K562 (cell line): ENCODE data around the gene PLEKHG5. TPM values are rescaled to one million over a fixed set of nuclear protein-coding genes. Genes with fewer than 3 reads are reported as not detected.

Source experiments
- ATF3 ChIP-seq, 2 experiments: fragments of 450-650 bp in 1 of 2; sonication (generic) in 1 of 2; formaldehyde crosslinking in 1 of 2; IDR thresholded peaks in 1 of 2; conservative IDR thresholded peaks in 1 of 2; 2 replicates each; pipeline versions ENCODE4 v1.6.1 to v1.8.1; 2016 to 2023; ENCODE audit warnings: mild to moderate bottlenecking in 2 of 2, moderate library complexity in 2 of 2, inconsistent platforms in 1 of 2, missing genetic modification reagents in 1 of 2
- CBFA2T3 ChIP-seq: fragments of 450-650 bp; IDR thresholded peaks from 2 replicates; pipeline ENCODE4 v1.6.1; 2017
- DPF2 ChIP-seq: fragments of 450-650 bp; IDR thresholded peaks from 2 replicates; pipeline ENCODE4 v1.6.1; 2016
- FOXJ3 ChIP-seq: sonication (generic); formaldehyde crosslinking; IDR thresholded peaks from 2 replicates; pipeline ENCODE4 v1.4.0; 2020; ENCODE audit warnings: mild to moderate bottlenecking, missing genetic modification reagents
- HDAC6 ChIP-seq: IDR thresholded peaks from 2 replicates; pipeline ENCODE4 v1.6.1; 2012; ENCODE audit warnings: low read depth, mild to moderate bottlenecking, control low read depth, inconsistent platforms, low read length, moderate library complexity
- HMG20B ChIP-seq: fragments of 250-450 bp; sonication (Bioruptor Pico); IDR thresholded peaks from 2 replicates; pipeline ENCODE4 v1.5.0; 2021; ENCODE audit warnings: mild to moderate bottlenecking
- JUND ChIP-seq, 2 experiments: IDR thresholded peaks; 2 replicates in 1 of 2; 3 replicates in 1 of 2; pipeline ENCODE4 v1.6.1; 2011; ENCODE audit warnings: borderline replicate concordance in 2 of 2, low read depth in 2 of 2, low read length in 2 of 2, improper control_type of control experiment in 1 of 2, missing biosample characterization in 1 of 2, missing genetic modification characterization in 1 of 2, missing genetic modification reagents in 1 of 2
- MAX ChIP-seq: sonication (generic); formaldehyde crosslinking; IDR thresholded peaks from 2 replicates; pipeline ENCODE4 v1.9.0; 2022; ENCODE audit warnings: mild to moderate bottlenecking, missing genetic modification reagents
- MIER1 ChIP-seq: fragments of 450-650 bp; IDR thresholded peaks from 2 replicates; pipeline ENCODE4 v1.6.1; 2016; ENCODE audit warnings: antibody characterized with exemption, mild to moderate bottlenecking, low read depth
- PBX2 ChIP-seq, 2 experiments: IDR thresholded peaks in 1 of 2; conservative IDR thresholded peaks in 1 of 2; 2 replicates each; pipeline ENCODE4 v1.6.1; 2016; ENCODE audit warnings: low read depth in 2 of 2, mild to moderate bottlenecking in 1 of 2, missing compliant biosample characterization in 1 of 2, missing genetic modification characterization in 1 of 2, moderate library complexity in 1 of 2
- POLR3A ChIP-seq: IDR thresholded peaks from 2 replicates; pipeline ENCODE4 v1.6.1; 2011; ENCODE audit warnings: borderline replicate concordance, mild to moderate bottlenecking, moderate library complexity; ENCODE audit not compliant: insufficient read length, insufficient read depth; ENCODE audit errors: extremely low read depth
- SMARCA4 ChIP-seq: fragments of 450-650 bp; IDR thresholded peaks from 2 replicates; pipeline ENCODE4 v1.6.1; 2016
- SUPT5H ChIP-seq: fragments of 450-650 bp; IDR thresholded peaks from 2 replicates; pipeline ENCODE4 v1.6.1; 2016
- THAP12 ChIP-seq: fragments of 250-450 bp; sonication (Bioruptor Pico); IDR thresholded peaks from 2 replicates; pipeline ENCODE4 v1.9.0; 2021; ENCODE audit warnings: mild to moderate bottlenecking, inconsistent platforms
- THRA ChIP-seq: fragments of 450-650 bp; IDR thresholded peaks from 2 replicates; pipeline ENCODE4 v1.6.1; 2017; ENCODE audit warnings: mild to moderate bottlenecking, moderate library complexity
- ZBTB33 ChIP-seq: sonication (generic); formaldehyde crosslinking; IDR thresholded peaks from 2 replicates; pipeline ENCODE4 v1.8.1; 2023; ENCODE audit warnings: mild to moderate bottlenecking, missing genetic modification reagents
- ZNF174 ChIP-seq: fragments of 250-450 bp; sonication (Bioruptor Pico); IDR thresholded peaks from 2 replicates; pipeline ENCODE4 v1.4.0; 2020; ENCODE audit warnings: mild to moderate bottlenecking
- polyA plus RNA-seq, 8 experiments: library from polyadenylated mRNA; depleted of rRNA in 4 of 8; stranded (reverse) in 5 of 8; unstranded in 3 of 8; fragments of >200 nt; fragmentation: Nextera tagmentation in 2 of 8; fragmentation: Illumina TruSeq in 1 of 8; extraction: Ambion mirVana in 2 of 8; extraction: Trizol in 1 of 8; gene quantifications; 2 replicates each; pipeline versions ENCODE4 v1.2.1 to v1.2.3, GENCODE V29; 2011 to 2014; ENCODE audit warnings: inconsistent platforms in 1 of 8, missing spikeins in 1 of 8
- total RNA-seq, 7 experiments: library from RNA; depleted of rRNA in 6 of 7; stranded (reverse); fragments of >200 nt in 6 of 7; fragmentation: Illumina TruSeq in 2 of 7; extraction: Trizol in 2 of 7; gene quantifications; 2 replicates each; pipeline versions ENCODE4 v1.2.1 to v1.2.3, GENCODE V29; 2011 to 2021; ENCODE audit warnings: low replicate concordance in 1 of 7

PLEKHG5 gene
- total and polyA plus RNA-seq, 9 of the 15 experiments (the other 6 are each of a cell fraction or from before 2014, with no cell fraction given): 0.04 to 0.29 (median 0.09) TPM; not detected in 3

- TF ChIP-seq MIER1: no peak
- TF ChIP-seq HDAC6: no peak
- no peak for TF ChIP-seq MAX (CRISPR knock-in tag)
- TF ChIP-seq THRA: no peak
- peak; percentile 85 for TF ChIP-seq SMARCA4
- no peak for TF ChIP-seq THAP12
- TF ChIP-seq ATF3 (IDR thresholded peaks at IDR 0.05): peak; percentile 29; the same call in 1 of the 2 replicates
- TF ChIP-seq ATF3 (CRISPR knock-in tag; conservative IDR thresholded peaks at IDR 0.05): no peak
- no peak for TF ChIP-seq SUPT5H
- peak; percentile 91 for TF ChIP-seq CBFA2T3
- TF ChIP-seq ZBTB33 (CRISPR knock-in tag): no peak
- TF ChIP-seq DPF2: peak; percentile 85
- TF ChIP-seq HMG20B (CRISPR knock-in tag): no peak
- TF ChIP-seq POLR3A: no peak
- 0 out of 2 replicates have a peak, but pooled peaks have one; percentile 15 for TF ChIP-seq FOXJ3 (CRISPR knock-in tag)
- TF ChIP-seq ZNF174 (CRISPR knock-in tag): no peak
- TF ChIP-seq PBX2 (CRISPR knock-in tag; IDR thresholded peaks at IDR 0.05; ENCODE audit: low read depth): peak; percentile 55
- peak; percentile 98 for TF ChIP-seq PBX2 (tag; conservative IDR thresholded peaks at IDR 0.05; ENCODE audit: low read depth)
- TF ChIP-seq JUND (IDR thresholded peaks at IDR 0.05; ENCODE audit: borderline replicate concordance, low read depth, low read length): peak; percentile 47; the same call in 1 of the 2 replicates
- TF ChIP-seq JUND (tag; IDR thresholded peaks at IDR 0.05; ENCODE audit: borderline replicate concordance, low read depth, low read length): peak; percentile 60; the same call in 1 of the 3 replicates
Observed at GRCh38 chr1:6517435-6517851, 26.0 kb upstream of the PLEKHG5 start (continued).
